Hepatocyte (in vitro differentiated cells): ENCODE results near the gene KCNJ1.

Experiments
- CTCF ChIP-seq: fragments of 200-600 bp; sonication (generic); IDR thresholded peaks from 2 replicates; pipeline ENCODE4 v1.5.1; 2016; ENCODE audit warnings: antibody characterized with exemption, mild to moderate bottlenecking; ENCODE audit not compliant: poor library complexity
- EZH2 ChIP-seq: fragments of 200-600 bp; sonication (generic); IDR thresholded peaks from 2 replicates; pipeline ENCODE4 v1.6.1; 2016; ENCODE audit warnings: antibody characterized with exemption, mild to moderate bottlenecking, borderline replicate concordance

GRCh38 chr11:128841461-128842072, 25.5 kb downstream of the KCNJ1 start:
- TF ChIP-seq CTCF = no peak
- TF ChIP-seq EZH2 = no peak
